OCI-LY7 (cell line): Measurements from ENCODE around the gene CCDC12.

Experiments used
- CTCF ChIP-seq: fragments of 200-600 bp; sonication (generic); conservative IDR thresholded peaks from 2 replicates; pipeline ENCODE4 v1.5.1; 2014; ENCODE audit warnings: mild to moderate bottlenecking, antibody characterized with exemption, low read length, moderate library complexity, mixed read lengths
- EZH2phosphoT487 ChIP-seq: fragments of 200-600 bp; sonication (generic); IDR thresholded peaks from 2 replicates; pipeline ENCODE4 v1.6.1; 2018; ENCODE audit warnings: low read depth, borderline replicate concordance, mild to moderate bottlenecking, mixed run types, antibody characterized with exemption, low read length, moderate library complexity, mixed read lengths

GRCh38 chr3:46900007-46900292, 76.6 kb downstream of the CCDC12 start:
- TF ChIP-seq CTCF (no peak), EZH2phosphoT487 (no peak)
